ENCODE measurements around the gene PTCD1.

DNA sequence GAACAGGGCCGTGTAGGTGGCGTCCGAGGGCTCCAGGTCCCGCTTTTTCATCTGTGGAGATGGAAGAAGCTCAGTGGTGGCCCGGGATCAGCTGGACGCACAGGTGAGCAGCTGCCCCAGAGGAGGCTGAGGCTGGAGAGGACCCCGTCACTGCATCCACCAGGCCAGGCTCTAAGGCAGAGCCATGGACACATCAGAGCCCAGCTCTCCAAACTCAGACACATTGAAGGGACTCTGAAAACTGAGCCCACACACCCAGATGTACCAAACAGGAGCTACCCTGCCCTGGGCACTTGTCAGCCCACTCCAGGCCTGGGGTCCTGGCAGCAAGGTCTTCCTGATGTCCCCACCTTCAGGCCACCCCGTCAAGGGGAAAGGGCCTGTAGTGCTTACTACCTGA is 8.8 kb downstream of the PTCD1 start:
- TF ChIP-seq CTCF (IDR thresholded peaks at IDR 0.05) = no peak
- TF ChIP-seq POLR2AphosphoS5 (IDR thresholded peaks at IDR 0.05) = no peak

All from breast epithelium (tissue), 3 donors.